Gastrocnemius medialis (tissue), 4 donors: ENCODE results near the gene CENPT. TPM values are rescaled to one million over a fixed set of nuclear protein-coding genes. Genes with fewer than 3 reads are reported as not detected.

Experiments
- ATAC-seq, 2 donors: fragments of 150-250 bp; one replicate each; pipeline ENCODE4 v1.9.1; 2016
- DNase-seq, 2 donors: peaks; one replicate each; pipeline ENCODE4 v3.0.0-alpha.2; 2019
- H3K27ac ChIP-seq, 4 donors: fragments of 200-600 bp; sonication (generic); 1 replicate in 1 of 4; 2 replicates in 3 of 4; pipeline ENCODE4 v1.5.1; 2016 to 2018; ENCODE audit warnings: mild to moderate bottlenecking in 2 of 4, moderate library complexity in 1 of 4
- H3K27me3 ChIP-seq, 3 donors: fragments of 200-600 bp; sonication (generic) in 2 of 3; 1 replicate in 1 of 3; 2 replicates in 2 of 3; pipeline versions ENCODE4 v1.5.1 to v1.6.0; 2016 to 2019; ENCODE audit warnings: mild to moderate bottlenecking in 1 of 3, moderate library complexity in 1 of 3
- H3K36me3 ChIP-seq, 2 donors: fragments of 200-600 bp; sonication (generic) in 1 of 2; one replicate each; pipeline ENCODE4 v1.5.1; 2017 to 2018
- H3K4me1 ChIP-seq, 2 donors: fragments of 200-600 bp; sonication (generic) in 1 of 2; one replicate each; pipeline ENCODE4 v1.5.1; 2016 to 2017; ENCODE audit warnings: mild to moderate bottlenecking in 2 of 2
- H3K4me3 ChIP-seq, 4 donors: fragments of 200-600 bp; sonication (generic) in 3 of 4; 1 replicate in 1 of 4; 2 replicates in 3 of 4; pipeline ENCODE4 v1.5.1; 2016 to 2019; ENCODE audit warnings: mild to moderate bottlenecking in 2 of 4
- H3K9me3 ChIP-seq, 3 donors: fragments of 200-600 bp; sonication (generic) in 2 of 3; 1 replicate in 1 of 3; 2 replicates in 2 of 3; pipeline ENCODE4 v1.5.1; 2016 to 2019
- CTCF ChIP-seq, 5 experiments: fragments of 450-650 bp in 3 of 5; fragments of 200-600 bp in 2 of 5; sonication (generic) in 2 of 5; IDR thresholded peaks in 4 of 5; conservative IDR thresholded peaks in 1 of 5; 1 replicate in 4 of 5; 2 replicates in 1 of 5; pipeline ENCODE4 v1.5.1; 2016 to 2019; ENCODE audit warnings: antibody characterized with exemption in 5 of 5, mild to moderate bottlenecking in 3 of 5, moderate library complexity in 3 of 5
- POLR2A ChIP-seq, 2 donors: fragments of 450-650 bp; IDR thresholded peaks; one replicate each; pipeline ENCODE4 v1.6.1; 2017; ENCODE audit warnings: antibody characterized with exemption in 2 of 2, mild to moderate bottlenecking in 2 of 2, moderate library complexity in 2 of 2
- in situ Hi-C, 4 donors: fragments of 200-750 bp; cut with MboI; loops; one replicate each; pipeline versions ENCODE4 v1.15.0 to v1.8.0; 2017; ENCODE audit warnings: low sequenced_read_pairs in 4 of 4
- intact Hi-C: fragments of 100-400 bp; cut with DNase I; formaldehyde crosslinking; loops from one replicate; pipeline ENCODE4 v1.15.1; 2023; ENCODE audit warnings: low total_unique reads
- total RNA-seq, 4 donors: library from RNA; depleted of rRNA; stranded (reverse); fragments of >200 nt; gene quantifications; one replicate each; pipeline versions ENCODE4 v1.1.0 to v1.2.3, GENCODE V29; 2016

CENPT gene
- total RNA-seq, 4 donors from 2014 or later = 14.9 to 41.2 (median 20.0) TPM

DNA sequence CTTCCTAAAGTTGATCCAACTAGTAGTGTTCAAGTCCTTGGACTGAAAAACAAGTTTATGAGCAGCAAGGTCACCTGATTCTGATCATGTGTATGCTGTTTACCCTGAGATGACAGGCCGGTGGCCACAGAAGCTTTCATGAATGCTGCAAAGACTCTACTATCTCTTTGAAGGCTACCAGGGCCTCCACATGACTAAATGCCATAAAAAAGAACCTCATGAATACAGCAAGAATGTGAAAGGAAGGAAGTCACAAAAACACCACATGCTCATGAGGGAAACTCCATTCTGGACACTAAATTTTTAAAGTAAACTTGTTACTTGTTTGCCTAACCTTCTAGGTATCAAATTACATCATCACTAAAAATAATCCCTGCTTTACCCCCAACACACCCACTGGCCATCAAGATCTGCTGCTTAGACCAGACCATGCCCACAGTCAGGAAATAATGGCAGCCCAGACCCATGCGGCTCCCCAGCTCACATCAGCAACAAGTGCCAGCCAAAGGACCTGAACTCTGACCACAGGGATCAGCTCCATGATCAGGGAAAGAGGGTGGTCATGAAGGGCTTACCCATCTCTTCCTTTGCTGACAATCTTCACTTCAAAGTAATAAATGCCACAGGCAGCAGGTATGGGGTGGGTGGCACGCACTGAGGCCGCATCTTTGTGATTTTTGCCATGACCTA lies 42.5 kb downstream of the CENPT start:
- Histone ChIP-seq H3K27ac (peak overlapping the region; percentile 92 to 99 (median 97)), H3K27me3 (no peaks in the 10 kb centered on the region), H3K4me3 (peak overlapping the region; percentile 86 to 99 (median 96)), H3K4me1 (peaks cover 47 to 51% of the 10 kb centered on the region in 2 donors), H3K36me3 (peaks cover 0 to 18% of the 10 kb centered on the region in 2 donors), H3K9me3 (no peaks in the 10 kb centered on the region)
- DNase-seq (no peak), ATAC-seq (no peak)
- in situ Hi-C loops (loop anchor here in 2 of 4 donors (25.0 kb wide), 2 partner anchors 232 to 432 kb away; partner anchors contain the start of genes ESRP2 (in 1 of the 2) and PLA2G15 (in 1 of the 2)), intact Hi-C loops (loop anchor here (10.0 kb wide), 1 partner anchor 280 kb away; the partner anchor contains the start of gene RIPOR1)
- TF ChIP-seq CTCF (IDR thresholded peaks at IDR 0.05 in 4 of 5, conservative IDR thresholded peaks at IDR 0.05 in 1 of 5) = no peak
- TF ChIP-seq POLR2A (IDR thresholded peaks at IDR 0.05) = peak in 1 of 2 donors; percentile 33

DNA sequence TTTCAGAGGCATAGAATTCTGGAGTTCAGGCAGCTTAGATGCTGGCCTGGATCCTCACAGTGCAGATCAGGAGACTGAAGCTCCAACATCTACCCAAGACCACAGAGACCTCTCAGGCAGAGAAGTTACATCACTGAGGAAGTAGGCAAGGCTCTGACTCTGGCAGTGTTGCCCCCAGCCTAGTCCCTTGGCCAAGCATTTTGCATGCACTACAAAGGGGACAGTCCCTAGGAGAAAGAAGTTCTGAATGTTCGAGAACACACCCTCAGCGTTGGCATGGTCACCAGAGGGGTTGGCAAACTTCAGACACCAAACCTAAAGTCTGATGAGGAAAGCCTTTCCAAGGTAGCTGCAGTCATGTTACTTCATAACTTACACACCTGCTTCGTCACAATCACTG lies 43.6 kb downstream of the CENPT start:
- TF ChIP-seq CTCF (IDR thresholded peaks at IDR 0.05 in 4 of 5, conservative IDR thresholded peaks at IDR 0.05 in 1 of 5) = no peak
- Histone ChIP-seq H3K4me1 (peaks cover 55 to 59% of the 10 kb centered on the region in 2 donors), H3K9me3 (no peaks in the 10 kb centered on the region), H3K4me3 (no peak overlapping the region), H3K27me3 (no peaks in the 10 kb centered on the region), H3K27ac (peak overlapping the region; percentile 92 to 99 (median 97)), H3K36me3 (peaks cover 0 to 18% of the 10 kb centered on the region in 2 donors)
- in situ Hi-C loops (loop anchor here in 2 of 4 donors (25.0 kb wide), 2 partner anchors 233 to 433 kb away; partner anchors contain the start of genes ESRP2 (in 1 of the 2) and PLA2G15 (in 1 of the 2)), intact Hi-C loops (loop anchor here (10.0 kb wide), 1 partner anchor 279 kb away; the partner anchor contains the start of gene RIPOR1)
- DNase-seq (no peak), ATAC-seq (no peak)

GRCh38 chr16:67801883-67802282 lies 45.6 kb downstream of the CENPT start:
- H3K27ac ChIP-seq = peak overlapping the region; percentile 86 to 99 (median 92)
- peaks cover 0 to 18% of the 10 kb centered on the region in 2 donors for H3K36me3 ChIP-seq
- in situ Hi-C loops = loop anchor here in 2 of 4 donors (25.0 kb wide), 2 partner anchors 235 to 435 kb away; partner anchors contain the start of genes ESRP2 (in 1 of the 2) and PLA2G15 (in 1 of the 2)

GRCh38 chr16:67801241-67801640 lies 46.3 kb downstream of the CENPT start:
- H3K4me1 ChIP-seq = peaks cover 68 to 73% of the 10 kb centered on the region in 2 donors
- no peak overlapping the region for H3K4me3 ChIP-seq
- ATAC-seq (no peak), DNase-seq (no peak)
- H3K27ac ChIP-seq = peak overlapping the region; percentile 86 to 99 (median 92)
- H3K36me3 ChIP-seq = peaks cover 0 to 18% of the 10 kb centered on the region in 2 donors
- intact Hi-C loops = loop anchor here (10.0 kb wide), 1 partner anchor 276 kb away; the partner anchor contains the start of gene RIPOR1
- in situ Hi-C loops = loop anchor here in 2 of 4 donors (25.0 kb wide), 2 partner anchors 236 to 436 kb away; partner anchors contain the start of genes ESRP2 (in 1 of the 2) and PLA2G15 (in 1 of the 2)
- H3K9me3 ChIP-seq = no peaks in the 10 kb centered on the region
- no peak for TF ChIP-seq CTCF (IDR thresholded peaks at IDR 0.05 in 4 of 5, conservative IDR thresholded peaks at IDR 0.05 in 1 of 5)
- no peak for TF ChIP-seq POLR2A (IDR thresholded peaks at IDR 0.05)
- H3K27me3 ChIP-seq = no peaks in the 10 kb centered on the region

More at GRCh38 chr16:67801883-67802282, 45.6 kb downstream of the CENPT start:
- intact Hi-C loops = loop anchor here (10.0 kb wide), 1 partner anchor 277 kb away; the partner anchor contains the start of gene RIPOR1
- Histone ChIP-seq H3K4me1 (peaks cover 62 to 69% of the 10 kb centered on the region in 2 donors), H3K4me3 (no peak overlapping the region), H3K27me3 (no peaks in the 10 kb centered on the region), H3K9me3 (no peaks in the 10 kb centered on the region)
- ATAC-seq (no peak), DNase-seq (no peak)
- TF ChIP-seq CTCF (IDR thresholded peaks at IDR 0.05 in 4 of 5, conservative IDR thresholded peaks at IDR 0.05 in 1 of 5) (no peak), POLR2A (IDR thresholded peaks at IDR 0.05) (no peak)
